Liver (tissue), 9 donors: ENCODE results near the gene JAKMIP3. TPM values are rescaled to one million over a fixed set of nuclear protein-coding genes. Genes with fewer than 3 reads are reported as not detected.

Source experiments
- DNase-seq: peaks from one replicate; pipeline ENCODE4 v3.0.0-alpha.2; 2017; ENCODE audit warnings: low spot score
- H3K27ac ChIP-seq, 2 donors: one replicate each; pipeline ENCODE4 v1.7.0; 2013; ENCODE audit warnings: inconsistent platforms in 2 of 2, low read length in 2 of 2, control low read depth in 1 of 2, low read depth in 1 of 2, mild to moderate bottlenecking in 1 of 2
- H3K27me3 ChIP-seq, 4 donors: one replicate each; pipeline versions ENCODE4 v1.6.1 to v1.7.0; 2013; ENCODE audit warnings: low read length in 3 of 4, inconsistent platforms in 1 of 4, mild to moderate bottlenecking in 1 of 4, moderate library complexity in 1 of 4; ENCODE audit not compliant: control insufficient read depth in 4 of 4, insufficient read depth in 4 of 4
- H3K36me3 ChIP-seq, 4 donors: one replicate each; pipeline versions ENCODE4 v1.6.1 to v1.7.0; 2013; ENCODE audit warnings: low read length in 3 of 4, mild to moderate bottlenecking in 3 of 4, low read depth in 1 of 4, moderate library complexity in 1 of 4; ENCODE audit not compliant: control insufficient read depth in 4 of 4, insufficient read depth in 3 of 4
- H3K4me1 ChIP-seq, 4 donors: one replicate each; pipeline versions ENCODE4 v1.6.1 to v1.7.0; 2013; ENCODE audit warnings: low read length in 3 of 4, mild to moderate bottlenecking in 3 of 4, moderate library complexity in 1 of 4; ENCODE audit not compliant: control insufficient read depth in 4 of 4, insufficient read depth in 4 of 4
- H3K4me3 ChIP-seq, 3 donors: one replicate each; pipeline versions ENCODE4 v1.6.1 to v1.7.0; 2013; ENCODE audit warnings: low read length in 3 of 3, control low read depth in 1 of 3, low read depth in 1 of 3, mild to moderate bottlenecking in 1 of 3
- H3K9ac ChIP-seq, 2 donors: one replicate each; pipeline ENCODE4 v1.7.0; 2013; ENCODE audit warnings: low read length in 2 of 2, mild to moderate bottlenecking in 2 of 2, moderate library complexity in 2 of 2, control low read depth in 1 of 2, low read depth in 1 of 2
- H3K9me3 ChIP-seq, 4 donors: one replicate each; pipeline versions ENCODE4 v1.6.1 to v1.7.0; 2013; ENCODE audit warnings: low read length in 3 of 4; ENCODE audit not compliant: control insufficient read depth in 4 of 4
- EGR1 ChIP-seq, 2 donors: IDR thresholded peaks; 2 replicates each; pipeline ENCODE4 v1.6.1; 2016 to 2018; ENCODE audit warnings: antibody characterized with exemption in 2 of 2, low read depth in 2 of 2
- FOXA1 ChIP-seq: IDR thresholded peaks from 2 replicates; pipeline ENCODE4 v1.6.1; 2016; ENCODE audit warnings: antibody characterized with exemption
- FOXA2 ChIP-seq: IDR thresholded peaks from 2 replicates; pipeline ENCODE4 v1.6.1; 2016; ENCODE audit warnings: antibody characterized with exemption
- GABPA ChIP-seq, 2 donors: IDR thresholded peaks in 1 of 2; conservative IDR thresholded peaks in 1 of 2; 2 replicates each; pipeline ENCODE4 v1.6.1; 2016; ENCODE audit warnings: antibody characterized with exemption in 2 of 2, mild to moderate bottlenecking in 1 of 2, moderate library complexity in 1 of 2
- HNF4A ChIP-seq, 2 donors: conservative IDR thresholded peaks; 2 replicates each; pipeline ENCODE4 v1.6.1; 2016; ENCODE audit warnings: antibody characterized with exemption in 2 of 2, mild to moderate bottlenecking in 2 of 2
- HNF4G ChIP-seq: IDR thresholded peaks from 2 replicates; pipeline ENCODE4 v1.6.1; 2016; ENCODE audit warnings: antibody characterized with exemption
- JUND ChIP-seq, 2 donors: IDR thresholded peaks; 2 replicates each; pipeline ENCODE4 v1.6.1; 2016; ENCODE audit warnings: antibody characterized with exemption in 2 of 2
- NR2F2 ChIP-seq: IDR thresholded peaks from 2 replicates; pipeline ENCODE4 v1.6.1; 2016; ENCODE audit warnings: antibody characterized with exemption
- RAD21 ChIP-seq, 2 donors: IDR thresholded peaks; 2 replicates each; pipeline ENCODE4 v1.6.1; 2016; ENCODE audit warnings: antibody characterized with exemption in 2 of 2, mild to moderate bottlenecking in 2 of 2
- RXRA ChIP-seq, 2 donors: IDR thresholded peaks; 2 replicates each; pipeline ENCODE4 v1.6.1; 2017 to 2018; ENCODE audit warnings: antibody characterized with exemption in 2 of 2, mild to moderate bottlenecking in 1 of 2
- SP1 ChIP-seq: IDR thresholded peaks from 2 replicates; pipeline ENCODE4 v1.6.1; 2018; ENCODE audit warnings: antibody characterized with exemption, mild to moderate bottlenecking
- TAF1 ChIP-seq: conservative IDR thresholded peaks from 2 replicates; pipeline ENCODE4 v1.6.1; 2016; ENCODE audit warnings: antibody characterized with exemption, mild to moderate bottlenecking
- YY1 ChIP-seq: IDR thresholded peaks from 2 replicates; pipeline ENCODE4 v1.6.1; 2016; ENCODE audit warnings: antibody characterized with exemption, mild to moderate bottlenecking
- WGBS: extraction: QIAGEN DNeasy Blood & Tissue Kit; methylation state at CpG from one replicate; pipeline ENCODE4 v1.1.7; 2013; 5-methylcytosine and 5-hydroxymethylcytosine counted together
- polyA plus RNA-seq, 2 donors: library from polyadenylated mRNA; stranded (reverse) in 1 of 2; unstranded in 1 of 2; fragments of 200-250 nt in 1 of 2; fragments of >200 nt in 1 of 2; fragmentation: Nextera tagmentation in 1 of 2; extraction: Ambion mirVana in 1 of 2; gene quantifications; one replicate each; pipeline versions ENCODE4 v1.2.1 to v1.2.3, GENCODE V29; 2013 to 2015
- total RNA-seq, 2 donors: library from RNA; depleted of rRNA; stranded (reverse); fragments of >200 nt; gene quantifications; one replicate each; pipeline ENCODE4 v1.2.3, GENCODE V29; 2014
- TF ChIP-seq, protein P1 (sequence below): fragments of 150-350 bp; IDR thresholded peaks from 2 replicates; pipeline ENCODE4 v1.5.1; 2017; ENCODE audit warnings: improper control_type of control experiment, low read depth, low read length; ENCODE audit not compliant: missing input control
- TF ChIP-seq, protein P2 (sequence below): IDR thresholded peaks from 2 replicates; pipeline ENCODE4 v1.6.1; 2016; ENCODE audit warnings: antibody characterized with exemption
- TF ChIP-seq, protein P3 (sequence below): IDR thresholded peaks from 2 replicates; pipeline ENCODE4 v1.6.1; 2016; ENCODE audit warnings: antibody characterized with exemption
- TF ChIP-seq, protein P4 (sequence below): IDR thresholded peaks from 2 replicates; pipeline ENCODE4 v1.6.1; 2016; ENCODE audit warnings: antibody characterized with exemption, mild to moderate bottlenecking
- donor health status: healthy.
- donor health status: healthy.
- donor health status: healthy.
- donor health status: healthy.
- donor health status: healthy.

The JAKMIP3 gene
- total and polyA plus RNA-seq, 4 donors = 0.08 to 0.17 (median 0.09) TPM; not detected in 1

GRCh38 chr10:132110111-132110521 lies 44.4 kb downstream of the JAKMIP3 start:
- TF ChIP-seq HNF4G (no peak), TAF1 (no peak), FOXA1 (no peak), GABPA (IDR thresholded peaks at IDR 0.05 in 1 of 2, conservative IDR thresholded peaks at IDR 0.05 in 1 of 2) (no peak), JUND (IDR thresholded peaks at IDR 0.05) (no peak), RXRA (IDR thresholded peaks at IDR 0.05) (no peak), RAD21 (IDR thresholded peaks at IDR 0.05) (no peak), NR2F2 (no peak), HNF4A (conservative IDR thresholded peaks at IDR 0.05) (no peak), YY1 (no peak), EGR1 (IDR thresholded peaks at IDR 0.05; ENCODE audit: low read depth in 2 of 2) (no peak), FOXA2 (no peak), SP1 (no peak)
- TF ChIP-seq, protein P1, sequence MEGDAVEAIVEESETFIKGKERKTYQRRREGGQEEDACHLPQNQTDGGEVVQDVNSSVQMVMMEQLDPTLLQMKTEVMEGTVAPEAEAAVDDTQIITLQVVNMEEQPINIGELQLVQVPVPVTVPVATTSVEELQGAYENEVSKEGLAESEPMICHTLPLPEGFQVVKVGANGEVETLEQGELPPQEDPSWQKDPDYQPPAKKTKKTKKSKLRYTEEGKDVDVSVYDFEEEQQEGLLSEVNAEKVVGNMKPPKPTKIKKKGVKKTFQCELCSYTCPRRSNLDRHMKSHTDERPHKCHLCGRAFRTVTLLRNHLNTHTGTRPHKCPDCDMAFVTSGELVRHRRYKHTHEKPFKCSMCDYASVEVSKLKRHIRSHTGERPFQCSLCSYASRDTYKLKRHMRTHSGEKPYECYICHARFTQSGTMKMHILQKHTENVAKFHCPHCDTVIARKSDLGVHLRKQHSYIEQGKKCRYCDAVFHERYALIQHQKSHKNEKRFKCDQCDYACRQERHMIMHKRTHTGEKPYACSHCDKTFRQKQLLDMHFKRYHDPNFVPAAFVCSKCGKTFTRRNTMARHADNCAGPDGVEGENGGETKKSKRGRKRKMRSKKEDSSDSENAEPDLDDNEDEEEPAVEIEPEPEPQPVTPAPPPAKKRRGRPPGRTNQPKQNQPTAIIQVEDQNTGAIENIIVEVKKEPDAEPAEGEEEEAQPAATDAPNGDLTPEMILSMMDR = no peak
- TF ChIP-seq, protein P2, sequence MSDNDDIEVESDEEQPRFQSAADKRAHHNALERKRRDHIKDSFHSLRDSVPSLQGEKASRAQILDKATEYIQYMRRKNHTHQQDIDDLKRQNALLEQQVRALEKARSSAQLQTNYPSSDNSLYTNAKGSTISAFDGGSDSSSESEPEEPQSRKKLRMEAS = no peak
- TF ChIP-seq, protein P3, sequence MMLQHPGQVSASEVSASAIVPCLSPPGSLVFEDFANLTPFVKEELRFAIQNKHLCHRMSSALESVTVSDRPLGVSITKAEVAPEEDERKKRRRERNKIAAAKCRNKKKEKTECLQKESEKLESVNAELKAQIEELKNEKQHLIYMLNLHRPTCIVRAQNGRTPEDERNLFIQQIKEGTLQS = no peak
- TF ChIP-seq, protein P4, sequence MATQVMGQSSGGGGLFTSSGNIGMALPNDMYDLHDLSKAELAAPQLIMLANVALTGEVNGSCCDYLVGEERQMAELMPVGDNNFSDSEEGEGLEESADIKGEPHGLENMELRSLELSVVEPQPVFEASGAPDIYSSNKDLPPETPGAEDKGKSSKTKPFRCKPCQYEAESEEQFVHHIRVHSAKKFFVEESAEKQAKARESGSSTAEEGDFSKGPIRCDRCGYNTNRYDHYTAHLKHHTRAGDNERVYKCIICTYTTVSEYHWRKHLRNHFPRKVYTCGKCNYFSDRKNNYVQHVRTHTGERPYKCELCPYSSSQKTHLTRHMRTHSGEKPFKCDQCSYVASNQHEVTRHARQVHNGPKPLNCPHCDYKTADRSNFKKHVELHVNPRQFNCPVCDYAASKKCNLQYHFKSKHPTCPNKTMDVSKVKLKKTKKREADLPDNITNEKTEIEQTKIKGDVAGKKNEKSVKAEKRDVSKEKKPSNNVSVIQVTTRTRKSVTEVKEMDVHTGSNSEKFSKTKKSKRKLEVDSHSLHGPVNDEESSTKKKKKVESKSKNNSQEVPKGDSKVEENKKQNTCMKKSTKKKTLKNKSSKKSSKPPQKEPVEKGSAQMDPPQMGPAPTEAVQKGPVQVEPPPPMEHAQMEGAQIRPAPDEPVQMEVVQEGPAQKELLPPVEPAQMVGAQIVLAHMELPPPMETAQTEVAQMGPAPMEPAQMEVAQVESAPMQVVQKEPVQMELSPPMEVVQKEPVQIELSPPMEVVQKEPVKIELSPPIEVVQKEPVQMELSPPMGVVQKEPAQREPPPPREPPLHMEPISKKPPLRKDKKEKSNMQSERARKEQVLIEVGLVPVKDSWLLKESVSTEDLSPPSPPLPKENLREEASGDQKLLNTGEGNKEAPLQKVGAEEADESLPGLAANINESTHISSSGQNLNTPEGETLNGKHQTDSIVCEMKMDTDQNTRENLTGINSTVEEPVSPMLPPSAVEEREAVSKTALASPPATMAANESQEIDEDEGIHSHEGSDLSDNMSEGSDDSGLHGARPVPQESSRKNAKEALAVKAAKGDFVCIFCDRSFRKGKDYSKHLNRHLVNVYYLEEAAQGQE = no peak
- Histone ChIP-seq H3K36me3 (no peaks in the 10 kb centered on the region), H3K27me3 (no peaks in the 10 kb centered on the region), H3K27ac (no peak overlapping the region), H3K9ac (no peak overlapping the region), H3K9me3 (no peaks in the 10 kb centered on the region), H3K4me1 (peaks cover 0 to 3% (median 0%) of the 10 kb centered on the region in 4 donors), H3K4me3 (no peak overlapping the region)
- DNase-seq = no peak
- 77% methylated on average over 14 of the region's 14 CpGs for WGBS

GRCh38 chr10:132110713-132111112 lies 45.0 kb downstream of the JAKMIP3 start:
- Histone ChIP-seq H3K9me3 (no peaks in the 10 kb centered on the region), H3K36me3 (no peaks in the 10 kb centered on the region), H3K4me1 (peaks cover 0 to 3% (median 0%) of the 10 kb centered on the region in 4 donors), H3K27ac (no peak overlapping the region), H3K4me3 (no peak overlapping the region), H3K27me3 (no peaks in the 10 kb centered on the region), H3K9ac (no peak overlapping the region)
- TF ChIP-seq GABPA (IDR thresholded peaks at IDR 0.05 in 1 of 2, conservative IDR thresholded peaks at IDR 0.05 in 1 of 2) = no peak
- TF ChIP-seq, protein P1 = no peak
- no peak for TF ChIP-seq RXRA (IDR thresholded peaks at IDR 0.05)
- TF ChIP-seq HNF4G = no peak
- WGBS = 68% methylated on average over 14 of the region's 14 CpGs
- no peak for DNase-seq
